Vagina (tissue), 2 donors: ENCODE data around the gene IDE.

Experiments
- CTCF ChIP-seq, 3 experiments: fragments of 450-650 bp in 2 of 3; fragments of 200-600 bp in 1 of 3; sonication (generic) in 1 of 3; IDR thresholded peaks; one replicate each; pipeline ENCODE4 v1.5.1; 2017 to 2019; ENCODE audit warnings: antibody characterized with exemption in 3 of 3, mild to moderate bottlenecking in 2 of 3, moderate library complexity in 2 of 3
- POLR2A ChIP-seq, 2 donors: fragments of 450-650 bp; IDR thresholded peaks; one replicate each; pipeline ENCODE4 v1.6.1; 2017; ENCODE audit warnings: antibody characterized with exemption in 2 of 2, mild to moderate bottlenecking in 2 of 2, moderate library complexity in 2 of 2

- TF ChIP-seq CTCF (IDR thresholded peaks at IDR 0.05), result no peak
- no peak for TF ChIP-seq POLR2A (IDR thresholded peaks at IDR 0.05)
Measured at GRCh38 chr10:92544296-92544695, 29.6 kb downstream of the IDE start.
